Thyroid gland (tissue), 4 donors: ENCODE measurements around the gene UNC5C. TPM values are rescaled to one million over a fixed set of nuclear protein-coding genes. Genes with fewer than 3 reads are reported as not detected.

Experiments used
- DNase-seq, 2 donors: peaks; one replicate each; pipeline ENCODE4 v3.0.0-alpha.2; 2019
- H3K27ac ChIP-seq, 3 donors: fragments of 200-600 bp; sonication (generic); 1 replicate in 2 of 3; 2 replicates in 1 of 3; pipeline ENCODE4 v1.5.1; 2016 to 2019; ENCODE audit warnings: mild to moderate bottlenecking in 1 of 3, moderate library complexity in 1 of 3
- H3K27me3 ChIP-seq: fragments of 200-600 bp; sonication (generic); one replicate; pipeline ENCODE4 v1.5.1; 2019
- H3K36me3 ChIP-seq, 2 donors: fragments of 200-600 bp; sonication (generic); one replicate each; pipeline ENCODE4 v1.5.1; 2016 to 2019
- H3K4me1 ChIP-seq, 2 donors: fragments of 200-600 bp; sonication (generic); one replicate each; pipeline ENCODE4 v1.5.1; 2017 to 2019
- H3K4me3 ChIP-seq, 3 donors: fragments of 200-600 bp; sonication (generic); replicated peaks in 1 of 3; 1 replicate in 2 of 3; 2 replicates in 1 of 3; pipeline ENCODE4 v1.5.1; 2016; ENCODE audit warnings: mild to moderate bottlenecking in 1 of 3
- H3K9me3 ChIP-seq: fragments of 200-600 bp; sonication (generic); one replicate; pipeline ENCODE4 v1.5.1; 2017
- CTCF ChIP-seq, 6 experiments: fragments of 200-600 bp in 3 of 6; fragments of 450-650 bp in 3 of 6; sonication (generic) in 3 of 6; IDR thresholded peaks; one replicate each; pipeline ENCODE4 v1.5.1; 2016 to 2019; ENCODE audit warnings: antibody characterized with exemption in 6 of 6, mild to moderate bottlenecking in 2 of 6, inconsistent platforms in 1 of 6, moderate library complexity in 1 of 6
- POLR2A ChIP-seq, 2 donors: fragments of 450-650 bp; IDR thresholded peaks; one replicate each; pipeline ENCODE4 v1.6.1; 2017; ENCODE audit warnings: antibody characterized with exemption in 2 of 2, mild to moderate bottlenecking in 2 of 2, moderate library complexity in 1 of 2
- WGBS, 2 donors: methylation state at CpG; one replicate each; pipeline ENCODE4 v1.1.5; 2017; 5-methylcytosine and 5-hydroxymethylcytosine counted together
- intact Hi-C: fragments of 100-400 bp; cut with DNase I; formaldehyde crosslinking; loops from one replicate; pipeline ENCODE4 v1.15.1; 2023
- total RNA-seq, 4 donors: library from RNA; depleted of rRNA; stranded (reverse); fragments of >200 nt; gene quantifications; one replicate each; pipeline ENCODE4 v1.2.3, GENCODE V29; 2016

UNC5C gene
- total RNA-seq, 4 donors from 2014 or later = 27.1 to 72.0 (median 59.0) TPM

- H3K4me3 ChIP-seq = no peak overlapping the region
- H3K27me3 ChIP-seq = no peaks in the 10 kb centered on the region
- no peak for DNase-seq
- no peaks in the 10 kb centered on the region for H3K36me3 ChIP-seq
- H3K9me3 ChIP-seq = no peaks in the 10 kb centered on the region
- 92 to 94% methylated on average over 8 of the region's 8 CpGs for WGBS, 2 donors
- intact Hi-C loops = no loop called here
- no peak for TF ChIP-seq CTCF (IDR thresholded peaks at IDR 0.05)
- TF ChIP-seq POLR2A (IDR thresholded peaks at IDR 0.05) = no peak
- H3K27ac ChIP-seq = no peak overlapping the region
- H3K4me1 ChIP-seq = no peaks in the 10 kb centered on the region
These were observed 336.1 kb downstream of the UNC5C start for GRCh38 chr4:95212692-95213091.

GRCh38 chr4:95209927-95210326, 338.8 kb downstream of the UNC5C start:
- TF ChIP-seq CTCF (IDR thresholded peaks at IDR 0.05) = no peak
- no peak for TF ChIP-seq POLR2A (IDR thresholded peaks at IDR 0.05)
- Histone ChIP-seq H3K27me3 (no peaks in the 10 kb centered on the region), H3K9me3 (no peaks in the 10 kb centered on the region), H3K27ac (no peak overlapping the region), H3K36me3 (no peaks in the 10 kb centered on the region), H3K4me1 (no peaks in the 10 kb centered on the region), H3K4me3 (no peak overlapping the region)
- 70 to 84% methylated on average over 1 of the region's 1 CpG for WGBS, 2 donors
- intact Hi-C loops = no loop called here
- DNase-seq = no peak

- TF ChIP-seq CTCF (IDR thresholded peaks at IDR 0.05) = no peak
- TF ChIP-seq POLR2A (IDR thresholded peaks at IDR 0.05) = no peak
- intact Hi-C loops = no loop called here
- H3K27me3 ChIP-seq = no peaks in the 10 kb centered on the region
- no peak overlapping the region for H3K4me3 ChIP-seq
- 54 to 55% methylated on average over 5 of the region's 5 CpGs for WGBS, 2 donors
- no peaks in the 10 kb centered on the region for H3K9me3 ChIP-seq
- peaks cover 11 to 14% of the 10 kb centered on the region in 2 donors for H3K36me3 ChIP-seq
- H3K4me1 ChIP-seq = no peaks in the 10 kb centered on the region
- no peak overlapping the region for H3K27ac ChIP-seq
- no peak for DNase-seq
These were observed 343.9 kb downstream of the UNC5C start for GRCh38 chr4:95204873-95205272.

- peaks cover 11 to 14% of the 10 kb centered on the region in 2 donors for H3K36me3 ChIP-seq
- TF ChIP-seq CTCF (IDR thresholded peaks at IDR 0.05) (no peak), POLR2A (IDR thresholded peaks at IDR 0.05) (no peak)
- no peaks in the 10 kb centered on the region for H3K27me3 ChIP-seq
- H3K9me3 ChIP-seq = no peaks in the 10 kb centered on the region
- no peak for DNase-seq
- WGBS, 2 donors = 84 to 89% methylated on average over 8 of the region's 8 CpGs
- intact Hi-C loops = no loop called here
- H3K27ac ChIP-seq = no peak overlapping the region
- no peak overlapping the region for H3K4me3 ChIP-seq
- H3K4me1 ChIP-seq = no peaks in the 10 kb centered on the region
These were observed 344.4 kb downstream of the UNC5C start for GRCh38 chr4:95204267-95204844.

GRCh38 chr4:95198961-95199360, 349.8 kb downstream of the UNC5C start:
- intact Hi-C loops = no loop called here
- WGBS, 2 donors = 95 to 96% methylated on average over 7 of the region's 7 CpGs

More at GRCh38 chr4:95198961-95199360, 349.8 kb downstream of the UNC5C start:
- Histone ChIP-seq H3K4me1 (no peaks in the 10 kb centered on the region), H3K4me3 (no peak overlapping the region), H3K27me3 (no peaks in the 10 kb centered on the region), H3K9me3 (no peaks in the 10 kb centered on the region), H3K36me3 (peaks cover 9 to 11% of the 10 kb centered on the region in 2 donors), H3K27ac (no peak overlapping the region)
- no peak for DNase-seq
- TF ChIP-seq CTCF (IDR thresholded peaks at IDR 0.05) (no peak), POLR2A (IDR thresholded peaks at IDR 0.05) (no peak)
